Uterus (tissue), 2 donors: Measurements from ENCODE around the gene KRTAP19-6.

ENCODE experiments used
- POLR2A ChIP-seq, 2 donors: fragments of 450-650 bp; IDR thresholded peaks; one replicate each; pipeline ENCODE4 v1.6.1; 2016; ENCODE audit warnings: antibody characterized with exemption in 2 of 2, mild to moderate bottlenecking in 1 of 2, moderate library complexity in 1 of 2
- TF ChIP-seq, protein P1 (sequence below), 4 experiments: fragments of 200-600 bp in 2 of 4; fragments of 450-650 bp in 2 of 4; sonication (generic) in 2 of 4; IDR thresholded peaks; one replicate each; pipeline ENCODE4 v1.5.1; 2016 to 2019; ENCODE audit warnings: antibody characterized with exemption in 4 of 4, mild to moderate bottlenecking in 2 of 4, moderate library complexity in 1 of 4

DNA sequence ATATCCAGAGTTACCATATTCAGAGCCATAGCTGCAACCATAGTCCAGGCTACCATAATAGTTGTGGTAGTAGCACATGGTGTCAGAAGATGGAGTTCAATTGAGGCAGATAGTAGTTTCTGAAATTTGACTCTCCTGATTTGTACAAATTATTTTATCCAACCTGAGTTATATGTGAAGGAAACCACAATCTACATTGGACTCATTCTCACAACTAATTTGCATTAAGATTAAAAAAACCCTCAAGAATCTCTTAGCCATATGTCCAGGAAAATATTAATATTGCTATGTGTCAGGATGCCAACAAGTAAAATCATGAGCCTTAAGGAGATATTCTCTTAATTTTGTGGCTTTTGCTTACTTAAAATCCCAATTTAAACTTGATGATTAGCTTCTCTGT, 48.6 kb upstream of the KRTAP19-6 start, which contains the start of gene KRTAP22-2:
- TF ChIP-seq, protein P1, sequence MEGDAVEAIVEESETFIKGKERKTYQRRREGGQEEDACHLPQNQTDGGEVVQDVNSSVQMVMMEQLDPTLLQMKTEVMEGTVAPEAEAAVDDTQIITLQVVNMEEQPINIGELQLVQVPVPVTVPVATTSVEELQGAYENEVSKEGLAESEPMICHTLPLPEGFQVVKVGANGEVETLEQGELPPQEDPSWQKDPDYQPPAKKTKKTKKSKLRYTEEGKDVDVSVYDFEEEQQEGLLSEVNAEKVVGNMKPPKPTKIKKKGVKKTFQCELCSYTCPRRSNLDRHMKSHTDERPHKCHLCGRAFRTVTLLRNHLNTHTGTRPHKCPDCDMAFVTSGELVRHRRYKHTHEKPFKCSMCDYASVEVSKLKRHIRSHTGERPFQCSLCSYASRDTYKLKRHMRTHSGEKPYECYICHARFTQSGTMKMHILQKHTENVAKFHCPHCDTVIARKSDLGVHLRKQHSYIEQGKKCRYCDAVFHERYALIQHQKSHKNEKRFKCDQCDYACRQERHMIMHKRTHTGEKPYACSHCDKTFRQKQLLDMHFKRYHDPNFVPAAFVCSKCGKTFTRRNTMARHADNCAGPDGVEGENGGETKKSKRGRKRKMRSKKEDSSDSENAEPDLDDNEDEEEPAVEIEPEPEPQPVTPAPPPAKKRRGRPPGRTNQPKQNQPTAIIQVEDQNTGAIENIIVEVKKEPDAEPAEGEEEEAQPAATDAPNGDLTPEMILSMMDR (IDR thresholded peaks at IDR 0.05): no peak
- no peak for TF ChIP-seq POLR2A (IDR thresholded peaks at IDR 0.05)
